ENCODE data around the gene EEA1. TPM values are rescaled to one million over a fixed set of nuclear protein-coding genes. Genes with fewer than 3 reads are reported as not detected.

EEA1 gene
- total RNA-seq, 2 experiments from 2014 or later, result 20.8 to 21.7 TPM

DNA sequence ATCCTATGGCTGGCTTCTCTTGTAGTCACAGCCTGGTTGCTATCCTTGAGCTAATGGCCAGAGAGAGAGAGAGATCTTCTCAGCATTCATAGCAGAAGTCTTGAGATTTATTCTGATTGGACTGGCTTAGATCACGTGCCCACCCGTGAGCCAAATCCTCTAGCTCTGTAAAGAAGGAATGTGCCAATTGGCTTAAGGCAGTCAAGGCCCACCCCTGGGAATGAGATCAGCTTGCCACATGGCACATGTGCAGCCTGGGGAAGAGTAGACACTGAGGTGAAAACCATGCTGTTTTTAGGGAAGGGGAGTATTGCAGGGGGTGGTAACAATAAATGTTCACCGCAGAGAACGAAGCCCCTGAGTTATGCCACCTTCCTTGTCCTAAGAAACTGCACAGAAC, 190.0 kb downstream of the EEA1 start:
- ChIA-PET POLR2A (no interaction called here), CTCF (no interaction called here)
- no peaks in the 10 kb centered on the region for H3K4me1 Mint-ChIP-seq (ENCODE audit: low read depth)
- H3K27ac Mint-ChIP-seq, result no peak overlapping the region
- no peak for DNase-seq
- ATAC-seq, result no peak
- no peaks in the 10 kb centered on the region for H3K9me3 Mint-ChIP-seq
- intact Hi-C loops (cut with micrococcal nuclease), result no loop called here
- no peaks in the 10 kb centered on the region for H3K27me3 Mint-ChIP-seq
- no peaks in the 10 kb centered on the region for H3K36me3 Mint-ChIP-seq (ENCODE audit: low read depth)
- TF ChIP-seq, protein P1, sequence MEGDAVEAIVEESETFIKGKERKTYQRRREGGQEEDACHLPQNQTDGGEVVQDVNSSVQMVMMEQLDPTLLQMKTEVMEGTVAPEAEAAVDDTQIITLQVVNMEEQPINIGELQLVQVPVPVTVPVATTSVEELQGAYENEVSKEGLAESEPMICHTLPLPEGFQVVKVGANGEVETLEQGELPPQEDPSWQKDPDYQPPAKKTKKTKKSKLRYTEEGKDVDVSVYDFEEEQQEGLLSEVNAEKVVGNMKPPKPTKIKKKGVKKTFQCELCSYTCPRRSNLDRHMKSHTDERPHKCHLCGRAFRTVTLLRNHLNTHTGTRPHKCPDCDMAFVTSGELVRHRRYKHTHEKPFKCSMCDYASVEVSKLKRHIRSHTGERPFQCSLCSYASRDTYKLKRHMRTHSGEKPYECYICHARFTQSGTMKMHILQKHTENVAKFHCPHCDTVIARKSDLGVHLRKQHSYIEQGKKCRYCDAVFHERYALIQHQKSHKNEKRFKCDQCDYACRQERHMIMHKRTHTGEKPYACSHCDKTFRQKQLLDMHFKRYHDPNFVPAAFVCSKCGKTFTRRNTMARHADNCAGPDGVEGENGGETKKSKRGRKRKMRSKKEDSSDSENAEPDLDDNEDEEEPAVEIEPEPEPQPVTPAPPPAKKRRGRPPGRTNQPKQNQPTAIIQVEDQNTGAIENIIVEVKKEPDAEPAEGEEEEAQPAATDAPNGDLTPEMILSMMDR (IDR thresholded peaks at IDR 0.05), result no peak
- H3K4me3 Mint-ChIP-seq, result no peak overlapping the region

DNA sequence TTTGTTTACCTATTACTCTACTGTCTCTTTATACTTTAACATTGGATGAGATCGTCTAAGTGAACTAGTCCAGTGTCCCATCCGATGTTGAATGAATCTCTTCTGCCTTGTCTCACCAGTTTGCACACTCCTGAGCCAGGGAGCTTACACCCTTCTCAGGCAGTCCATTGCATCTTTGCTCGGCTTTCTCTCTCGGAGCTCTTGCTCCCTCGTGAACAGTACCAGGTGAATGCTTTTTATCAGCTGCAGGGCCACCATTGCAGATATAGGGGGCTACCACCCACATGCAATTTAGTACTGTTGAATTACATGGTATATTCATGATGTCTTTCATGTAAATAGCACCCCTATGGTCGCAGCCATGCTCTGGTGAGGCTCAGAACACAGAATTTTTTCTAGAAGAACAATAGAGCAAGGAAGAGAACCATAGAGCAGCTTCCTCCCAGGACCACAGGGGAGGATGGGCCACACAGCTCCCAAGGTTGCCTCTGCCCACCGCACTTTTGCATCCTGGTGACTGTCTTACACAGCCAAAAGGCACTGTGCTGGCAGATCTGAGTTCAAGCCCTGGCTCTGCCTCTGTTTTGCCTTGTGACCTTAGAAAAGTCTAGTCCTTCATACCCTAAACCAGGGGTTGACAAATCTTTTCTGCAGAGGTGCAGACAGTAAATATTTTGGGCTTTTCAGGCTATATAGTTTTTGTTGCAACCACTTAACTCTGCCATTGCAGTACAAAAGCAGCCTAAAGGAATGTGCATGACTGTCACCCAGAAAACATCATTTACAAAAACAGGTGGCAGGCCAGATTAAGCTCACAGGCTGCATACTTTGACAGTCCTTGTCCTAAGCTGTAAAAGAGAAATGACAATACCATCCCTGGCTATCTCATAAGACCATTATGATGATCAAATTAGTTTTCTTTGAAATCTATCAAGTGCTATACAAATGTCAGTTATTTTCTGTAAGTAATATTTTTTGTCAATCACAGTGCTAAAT, 190.9 kb downstream of the EEA1 start:
- Mint-ChIP-seq H3K4me1 (ENCODE audit: low read depth) (no peaks in the 10 kb centered on the region), H3K36me3 (ENCODE audit: low read depth) (no peaks in the 10 kb centered on the region), H3K9me3 (no peaks in the 10 kb centered on the region), H3K27ac (no peak overlapping the region), H3K27me3 (no peaks in the 10 kb centered on the region), H3K4me3 (no peak overlapping the region)
- ATAC-seq (no peak), DNase-seq (no peak)
- TF ChIP-seq, protein P1 (IDR thresholded peaks at IDR 0.05), result no peak
- intact Hi-C loops (cut with micrococcal nuclease), result no loop called here
- ChIA-PET CTCF (no interaction called here), POLR2A (no interaction called here)

- intact Hi-C loops (cut with micrococcal nuclease), result no loop called here
- ChIA-PET CTCF (no interaction called here), POLR2A (interaction anchor here (0.5 to 0.7 kb wide), 3 partner anchors 36 to 1331 kb away, joined by 3 to 4 read pairs (median 3); no protein-coding TSS in a partner anchor)
- Mint-ChIP-seq H3K4me1 (ENCODE audit: low read depth) (no peaks in the 10 kb centered on the region), H3K36me3 (ENCODE audit: low read depth) (no peaks in the 10 kb centered on the region), H3K4me3 (no peak overlapping the region), H3K27ac (no peak overlapping the region), H3K9me3 (no peaks in the 10 kb centered on the region), H3K27me3 (no peaks in the 10 kb centered on the region)
- ATAC-seq (no peak), DNase-seq (no peak)
- TF ChIP-seq, protein P1 (IDR thresholded peaks at IDR 0.05), result no peak
Measured at GRCh38 chr12:92736605-92737004, 192.5 kb downstream of the EEA1 start.

GRCh38 chr12:92735131-92735721, 193.9 kb downstream of the EEA1 start:
- Mint-ChIP-seq H3K36me3 (ENCODE audit: low read depth) (no peaks in the 10 kb centered on the region), H3K9me3 (no peaks in the 10 kb centered on the region), H3K27ac (no peak overlapping the region), H3K4me3 (no peak overlapping the region), H3K27me3 (peaks cover 2% of the 10 kb centered on the region), H3K4me1 (ENCODE audit: low read depth) (no peaks in the 10 kb centered on the region)
- ATAC-seq (no peak), DNase-seq (peak; percentile 4)
- POLR2A ChIA-PET, result no interaction called here
- CTCF ChIA-PET, result no interaction called here
- TF ChIP-seq, protein P1 (IDR thresholded peaks at IDR 0.05), result no peak
- intact Hi-C loops (cut with micrococcal nuclease), result no loop called here

DNA sequence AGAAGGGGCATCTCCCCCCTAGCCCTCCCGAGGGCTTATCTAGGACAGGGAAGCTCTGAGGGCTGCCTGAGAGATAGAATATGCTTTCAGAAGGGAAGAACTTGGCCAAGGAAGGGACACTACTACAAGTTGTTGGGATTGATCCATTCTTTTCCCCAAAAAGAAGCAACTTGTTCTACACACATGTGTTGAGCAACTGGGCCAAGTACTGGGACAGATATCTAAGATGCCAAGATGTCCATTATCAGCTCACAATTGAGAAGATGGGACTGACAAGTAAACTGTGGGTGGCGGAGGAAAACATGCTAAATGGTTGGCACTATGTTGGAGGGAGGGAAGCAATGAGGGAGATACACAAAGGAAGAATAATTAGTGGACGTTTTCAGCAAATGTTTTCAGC, 195.4 kb downstream of the EEA1 start:
- intact Hi-C loops (cut with micrococcal nuclease), result no loop called here
- Mint-ChIP-seq H3K27me3 (peaks cover 2% of the 10 kb centered on the region), H3K4me3 (no peak overlapping the region), H3K9me3 (no peaks in the 10 kb centered on the region), H3K4me1 (ENCODE audit: low read depth) (no peaks in the 10 kb centered on the region), H3K27ac (no peak overlapping the region), H3K36me3 (ENCODE audit: low read depth) (no peaks in the 10 kb centered on the region)
- TF ChIP-seq, protein P1 (IDR thresholded peaks at IDR 0.05), result no peak
- POLR2A ChIA-PET, result no interaction called here
- ATAC-seq (no peak), DNase-seq (no peak)
- CTCF ChIA-PET, result no interaction called here
